ENCODE data around the gene CCL21. TPM values are rescaled to one million over a fixed set of nuclear protein-coding genes. Genes with fewer than 3 reads are reported as not detected.

CCL21 gene
- total and polyA plus RNA-seq, 2 of the 13 experiments (the other 11 are each of a cell fraction or from before 2014, with no cell fraction given): not detected

DNA sequence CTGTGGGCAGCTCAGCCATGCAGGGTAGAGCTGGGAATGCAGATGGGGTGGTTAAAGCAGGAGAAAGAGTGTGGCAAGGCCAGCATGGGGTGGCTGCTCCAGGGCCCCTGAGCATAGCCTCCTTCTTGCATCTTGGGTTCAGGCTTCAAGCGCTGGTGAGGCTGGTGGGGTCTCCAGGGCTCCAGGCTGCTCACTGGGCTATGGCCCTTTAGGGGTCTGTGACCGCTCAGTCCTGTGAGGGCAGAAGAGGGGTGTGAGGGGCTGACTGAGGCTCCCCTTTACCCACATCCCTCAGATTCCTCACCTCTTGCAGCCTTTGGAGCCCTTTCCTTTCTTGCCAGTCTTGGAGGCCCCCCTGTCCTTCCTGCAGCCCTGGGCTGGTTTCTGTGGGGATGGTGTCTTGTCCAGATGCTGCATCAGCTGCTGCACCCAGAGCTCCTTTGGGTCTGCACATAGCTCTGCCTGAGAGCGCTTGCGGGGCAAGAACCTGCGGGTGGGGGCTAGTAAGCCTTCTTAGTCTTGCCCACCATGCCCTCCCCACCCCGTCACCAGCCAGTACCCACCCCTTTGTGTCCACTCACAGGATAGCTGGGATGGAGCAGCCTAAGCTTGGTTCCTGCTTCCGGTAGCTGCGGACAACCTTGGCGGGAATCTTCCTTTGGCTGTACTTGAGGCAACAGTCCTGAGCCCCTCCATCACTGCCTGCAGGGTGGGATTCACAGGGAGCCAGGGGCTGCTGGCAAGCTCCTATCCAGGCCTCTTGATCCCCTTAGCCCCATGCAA, 549 bp downstream of the CCL21 start:
- ChIA-PET CTCF (ENCODE audit: low intra/inter-chr PET ratio, low total read pairs) (no interaction called here), POLR2A (no interaction called here)
- Histone ChIP-seq H3K27me3 (ENCODE audit: control insufficient read depth in 1 of 2, insufficient read depth in 2 of 2, low read length in 2 of 2) (peaks cover 0 to 1% of the 10 kb centered on the region in 2 experiments; a peak in 2 of 5 replicates), H3K9me3 (ENCODE audit: low read length) (no peaks in the 10 kb centered on the region), H4K20me1 (ENCODE audit: insufficient read depth, low read length) (no peaks in the 10 kb centered on the region), H3K27ac (ENCODE audit: extremely low read length, insufficient read depth, low read length) (no peak overlapping the region), H2AFZ (ENCODE audit: low read length) (no peak overlapping the region), H3K36me3 (replicated peaks in 1 of 2; ENCODE audit: control insufficient read depth in 1 of 2, insufficient read depth in 2 of 2, low read length in 2 of 2) (no peaks in the 10 kb centered on the region), H3K4me2 (ENCODE audit: low read depth, low read length) (no peak overlapping the region), H3K4me3 (replicated peaks in 1 of 3; ENCODE audit: insufficient read depth in 1 of 3, low read depth in 2 of 3, low read length in 3 of 3) (no peak overlapping the region), H3K79me2 (ENCODE audit: insufficient read depth, low read length) (no peaks in the 10 kb centered on the region), H3K4me1 (ENCODE audit: insufficient read depth, low read length) (no peaks in the 10 kb centered on the region), H3K9ac (ENCODE audit: insufficient read depth, low read depth, low read length) (no peak overlapping the region)
- 58% methylated on average over 8 of the region's 9 CpGs for WGBS (ENCODE audit: low lambda C conversion rate)
- ATAC-seq: no peak; the same call in 2 of the 3 replicates
- in situ Hi-C loops (cut with HindIII; ENCODE audit: extremely low pct_ligation_motif_present, low pct_unique_long_range_greater_than_20kb): no loop called here
- no peak for DNase-seq (ENCODE audit: low spot score)
- no peak for TF ChIP-seq ZNF260 (CRISPR knock-in tag; IDR thresholded peaks at IDR 0.05; ENCODE audit: borderline replicate concordance, low read depth)
- no peak for TF ChIP-seq HOXA3 (CRISPR knock-in tag; IDR thresholded peaks at IDR 0.05)
- no peak for TF ChIP-seq KDM2A (CRISPR knock-in tag; IDR thresholded peaks at IDR 0.05; ENCODE audit: borderline replicate concordance, low read depth)
- TF ChIP-seq POGZ (CRISPR knock-in tag; IDR thresholded peaks at IDR 0.05): no peak
- TF ChIP-seq SOX5 (CRISPR knock-in tag; IDR thresholded peaks at IDR 0.05; ENCODE audit: borderline replicate concordance): no peak
- TF ChIP-seq, protein P1, sequence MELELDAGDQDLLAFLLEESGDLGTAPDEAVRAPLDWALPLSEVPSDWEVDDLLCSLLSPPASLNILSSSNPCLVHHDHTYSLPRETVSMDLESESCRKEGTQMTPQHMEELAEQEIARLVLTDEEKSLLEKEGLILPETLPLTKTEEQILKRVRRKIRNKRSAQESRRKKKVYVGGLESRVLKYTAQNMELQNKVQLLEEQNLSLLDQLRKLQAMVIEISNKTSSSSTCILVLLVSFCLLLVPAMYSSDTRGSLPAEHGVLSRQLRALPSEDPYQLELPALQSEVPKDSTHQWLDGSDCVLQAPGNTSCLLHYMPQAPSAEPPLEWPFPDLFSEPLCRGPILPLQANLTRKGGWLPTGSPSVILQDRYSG (CRISPR knock-in tag; IDR thresholded peaks at IDR 0.05): no peak
- TF ChIP-seq, protein P2, sequence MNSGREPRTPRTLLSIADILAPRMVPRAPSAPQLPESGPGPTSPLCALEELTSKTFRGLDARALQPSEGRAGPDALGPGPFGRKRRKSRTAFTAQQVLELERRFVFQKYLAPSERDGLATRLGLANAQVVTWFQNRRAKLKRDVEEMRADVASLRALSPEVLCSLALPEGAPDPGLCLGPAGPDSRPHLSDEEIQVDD (CRISPR knock-in tag; IDR thresholded peaks at IDR 0.05; ENCODE audit: borderline replicate concordance): no peak
- no peak for TF ChIP-seq TRIM24 (CRISPR knock-in tag; IDR thresholded peaks at IDR 0.05)
- TF ChIP-seq ZNF234 (CRISPR knock-in tag; conservative IDR thresholded peaks at IDR 0.05): no peak
- TF ChIP-seq ZKSCAN1 (IDR thresholded peaks at IDR 0.05; ENCODE audit: low read length): no peak
- TF ChIP-seq, protein P3, sequence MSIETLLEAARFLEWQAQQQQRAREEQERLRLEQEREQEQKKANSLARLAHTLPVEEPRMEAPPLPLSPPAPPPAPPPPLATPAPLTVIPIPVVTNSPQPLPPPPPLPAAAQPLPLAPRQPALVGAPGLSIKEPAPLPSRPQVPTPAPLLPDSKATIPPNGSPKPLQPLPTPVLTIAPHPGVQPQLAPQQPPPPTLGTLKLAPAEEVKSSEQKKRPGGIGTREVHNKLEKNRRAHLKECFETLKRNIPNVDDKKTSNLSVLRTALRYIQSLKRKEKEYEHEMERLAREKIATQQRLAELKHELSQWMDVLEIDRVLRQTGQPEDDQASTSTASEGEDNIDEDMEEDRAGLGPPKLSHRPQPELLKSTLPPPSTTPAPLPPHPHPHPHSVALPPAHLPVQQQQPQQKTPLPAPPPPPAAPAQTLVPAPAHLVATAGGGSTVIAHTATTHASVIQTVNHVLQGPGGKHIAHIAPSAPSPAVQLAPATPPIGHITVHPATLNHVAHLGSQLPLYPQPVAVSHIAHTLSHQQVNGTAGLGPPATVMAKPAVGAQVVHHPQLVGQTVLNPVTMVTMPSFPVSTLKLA (IDR thresholded peaks at IDR 0.05): no peak
- no peak for TF ChIP-seq ZNF644 (CRISPR knock-in tag; IDR thresholded peaks at IDR 0.05; ENCODE audit: low read depth)
- no peak for TF ChIP-seq ZNF230 (CRISPR knock-in tag; IDR thresholded peaks at IDR 0.05)
- no peak for TF ChIP-seq ZNF251 (CRISPR knock-in tag; IDR thresholded peaks at IDR 0.05)
- no peak for TF ChIP-seq MYC (CRISPR knock-in tag; IDR thresholded peaks at IDR 0.05; ENCODE audit: borderline replicate concordance)
- TF ChIP-seq, protein P4, sequence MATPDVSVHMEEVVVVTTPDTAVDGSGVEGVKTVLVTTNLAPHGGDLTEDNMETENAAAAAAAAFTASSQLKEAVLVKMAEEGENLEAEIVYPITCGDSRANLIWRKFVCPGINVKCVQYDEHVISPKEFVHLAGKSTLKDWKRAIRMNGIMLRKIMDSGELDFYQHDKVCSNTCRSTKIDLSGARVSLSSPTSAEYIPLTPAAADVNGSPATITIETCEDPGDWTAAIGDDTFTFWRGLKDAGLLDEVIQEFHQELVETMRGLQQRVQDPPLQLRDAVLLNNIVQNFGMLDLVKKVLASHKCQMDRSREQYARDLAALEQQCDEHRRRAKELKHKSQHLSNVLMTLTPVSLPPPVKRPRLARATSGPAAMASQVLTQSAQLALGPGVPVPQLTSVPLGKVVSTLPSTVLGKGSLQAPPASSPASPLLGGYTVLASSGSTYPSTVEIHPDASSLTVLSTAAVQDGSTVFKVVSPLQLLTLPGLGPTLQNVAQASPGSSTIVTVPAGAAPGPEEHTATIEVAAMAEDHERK (CRISPR knock-in tag; IDR thresholded peaks at IDR 0.05; ENCODE audit: low read depth): no peak
- TF ChIP-seq GLI4 (CRISPR knock-in tag; IDR thresholded peaks at IDR 0.05; ENCODE audit: borderline replicate concordance): no peak
- intact Hi-C loops (cut with micrococcal nuclease; ENCODE audit: unreplicated experiment): no loop called here
- no TSS peak for BruUV-seq (replicated peaks)
- FAIRE-seq: no peak
